DOHH2 (cell line): Measurements from ENCODE around the gene RABGAP1L.
A peak's percentile ranks its signal among the peaks of the same experiment; 100 is the strongest.

Experiments
- H3F3A ChIP-seq: fragments of 200-600 bp; sonication (generic), shearing (Covaris generic); 2 replicates; pipeline ENCODE4 v1.6.0; 2016; ENCODE audit warnings: antibody characterized with exemption, mild to moderate bottlenecking; ENCODE audit not compliant: control insufficient read depth, insufficient read depth
- H3K27ac ChIP-seq: fragments of 200-600 bp; sonication (generic); 2 replicates; pipeline ENCODE4 v1.5.1; 2014; ENCODE audit warnings: low read depth, mild to moderate bottlenecking, low read length, moderate library complexity
- H3K27me3 ChIP-seq: fragments of 200-600 bp; sonication (generic); 2 replicates; pipeline ENCODE4 v1.6.1; 2014; ENCODE audit warnings: mild to moderate bottlenecking, low read length, mixed read lengths; ENCODE audit not compliant: control insufficient read depth
- H3K36me3 ChIP-seq: fragments of 200-600 bp; sonication (generic); 2 replicates; pipeline ENCODE4 v1.6.1; 2014; ENCODE audit warnings: mild to moderate bottlenecking, low read length, moderate library complexity, mixed read lengths; ENCODE audit not compliant: control insufficient read depth
- H3K4me1 ChIP-seq: fragments of 200-600 bp; sonication (generic); 2 replicates; pipeline ENCODE4 v1.6.1; 2014; ENCODE audit warnings: mild to moderate bottlenecking, low read length, mixed read lengths; ENCODE audit not compliant: control insufficient read depth
- H3K4me2 ChIP-seq: fragments of 200-600 bp; sonication (generic); 2 replicates; pipeline ENCODE4 v1.6.0; 2014; ENCODE audit warnings: mild to moderate bottlenecking, low read length, moderate library complexity
- H3K4me3 ChIP-seq: fragments of 200-600 bp; sonication (generic); 2 replicates; pipeline ENCODE4 v1.5.1; 2014; ENCODE audit warnings: mild to moderate bottlenecking, low read length, mixed read lengths
- H3K79me2 ChIP-seq: fragments of 200-600 bp; sonication (generic); 2 replicates; pipeline ENCODE4 v1.6.1; 2014; ENCODE audit warnings: mild to moderate bottlenecking, low read length, mixed read lengths; ENCODE audit not compliant: control insufficient read depth
- H3K9me2 ChIP-seq: fragments of 200-600 bp; sonication (generic); replicated peaks from 2 replicates; pipeline ENCODE4 v1.6.1; 2014; ENCODE audit warnings: mild to moderate bottlenecking, low read length, mixed read lengths; ENCODE audit not compliant: control insufficient read depth
- H3K9me3 ChIP-seq: fragments of 200-600 bp; sonication (generic); 2 replicates; pipeline ENCODE4 v1.6.1; 2014; ENCODE audit warnings: antibody characterized with exemption, low read length, mixed read lengths; ENCODE audit not compliant: control insufficient read depth, insufficient read depth
- H4K20me1 ChIP-seq: fragments of 200-600 bp; sonication (generic); 2 replicates; pipeline ENCODE4 v1.6.0; 2014; ENCODE audit warnings: low read depth, mild to moderate bottlenecking, antibody characterized with exemption, low read length, moderate library complexity; ENCODE audit not compliant: control insufficient read depth, insufficient read depth
- EZH2phosphoT487 ChIP-seq: fragments of 200-600 bp; sonication (generic); IDR thresholded peaks from 2 replicates; pipeline ENCODE4 v1.6.1; 2017; ENCODE audit warnings: borderline replicate concordance, mild to moderate bottlenecking, antibody characterized with exemption, low read length, moderate library complexity, mixed read lengths
- TF ChIP-seq, protein P1 (sequence below): fragments of 200-600 bp; sonication (generic); IDR thresholded peaks from one replicate; pipeline ENCODE4 v1.5.1; 2014; ENCODE audit warnings: antibody characterized with exemption, mild to moderate bottlenecking, low read depth, low read length; ENCODE audit not compliant: poor library complexity, severe bottlenecking

RABGAP1L gene

GRCh38 chr1:174308604-174309003 is 149.3 kb downstream of the RABGAP1L start:
- Histone ChIP-seq H3K36me3 (peaks cover 89% of the 10 kb centered on the region), H3K4me1 (peaks cover 21% of the 10 kb centered on the region), H3K9me2 (no peaks in the 10 kb centered on the region), H3K4me2 (no peak overlapping the region), H3K4me3 (no peak overlapping the region), H3K9me3 (peaks cover 33% of the 10 kb centered on the region), H4K20me1 (no peaks in the 10 kb centered on the region), H3K27me3 (no peaks in the 10 kb centered on the region), H3F3A (no peaks in the 10 kb centered on the region), H3K79me2 (peaks cover 85% of the 10 kb centered on the region), H3K27ac (no peak overlapping the region)
- TF ChIP-seq EZH2phosphoT487: no peak
- TF ChIP-seq, protein P1, sequence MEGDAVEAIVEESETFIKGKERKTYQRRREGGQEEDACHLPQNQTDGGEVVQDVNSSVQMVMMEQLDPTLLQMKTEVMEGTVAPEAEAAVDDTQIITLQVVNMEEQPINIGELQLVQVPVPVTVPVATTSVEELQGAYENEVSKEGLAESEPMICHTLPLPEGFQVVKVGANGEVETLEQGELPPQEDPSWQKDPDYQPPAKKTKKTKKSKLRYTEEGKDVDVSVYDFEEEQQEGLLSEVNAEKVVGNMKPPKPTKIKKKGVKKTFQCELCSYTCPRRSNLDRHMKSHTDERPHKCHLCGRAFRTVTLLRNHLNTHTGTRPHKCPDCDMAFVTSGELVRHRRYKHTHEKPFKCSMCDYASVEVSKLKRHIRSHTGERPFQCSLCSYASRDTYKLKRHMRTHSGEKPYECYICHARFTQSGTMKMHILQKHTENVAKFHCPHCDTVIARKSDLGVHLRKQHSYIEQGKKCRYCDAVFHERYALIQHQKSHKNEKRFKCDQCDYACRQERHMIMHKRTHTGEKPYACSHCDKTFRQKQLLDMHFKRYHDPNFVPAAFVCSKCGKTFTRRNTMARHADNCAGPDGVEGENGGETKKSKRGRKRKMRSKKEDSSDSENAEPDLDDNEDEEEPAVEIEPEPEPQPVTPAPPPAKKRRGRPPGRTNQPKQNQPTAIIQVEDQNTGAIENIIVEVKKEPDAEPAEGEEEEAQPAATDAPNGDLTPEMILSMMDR: no peak

GRCh38 chr1:174309490-174309889 is 150.2 kb downstream of the RABGAP1L start:
- Histone ChIP-seq H3K9me3 (peaks cover 33% of the 10 kb centered on the region), H3K4me3 (no peak overlapping the region), H3K4me1 (peaks cover 24% of the 10 kb centered on the region), H3K27me3 (no peaks in the 10 kb centered on the region), H3K79me2 (peaks cover 88% of the 10 kb centered on the region), H3K36me3 (peaks cover 89% of the 10 kb centered on the region), H3K9me2 (no peaks in the 10 kb centered on the region), H4K20me1 (no peaks in the 10 kb centered on the region), H3K4me2 (no peak overlapping the region), H3F3A (no peaks in the 10 kb centered on the region), H3K27ac (no peak overlapping the region)
- TF ChIP-seq, protein P1: no peak
- TF ChIP-seq EZH2phosphoT487: no peak

GRCh38 chr1:174314433-174314832 is 155.1 kb downstream of the RABGAP1L start:
- H3K4me1 ChIP-seq: peaks cover 23% of the 10 kb centered on the region
- peaks cover 96% of the 10 kb centered on the region for H3K36me3 ChIP-seq
- peaks cover 4% of the 10 kb centered on the region; the same call in 1 of the 2 replicates for H3F3A ChIP-seq
- H4K20me1 ChIP-seq: no peaks in the 10 kb centered on the region
- H3K27ac ChIP-seq: peak overlapping the region; percentile 4; the same call in 1 of the 2 replicates
- H3K27me3 ChIP-seq: no peaks in the 10 kb centered on the region
- H3K4me3 ChIP-seq: no peak overlapping the region
- TF ChIP-seq EZH2phosphoT487: no peak
- TF ChIP-seq, protein P1: no peak
- H3K9me2 ChIP-seq: no peaks in the 10 kb centered on the region
- H3K79me2 ChIP-seq: peaks cover 94% of the 10 kb centered on the region
- 0 out of 2 replicates have a peak overlapping the region, but pooled peaks have one; percentile 0 for H3K4me2 ChIP-seq
- H3K9me3 ChIP-seq: peaks cover 50% of the 10 kb centered on the region
